ENCODE results near the gene MREG.

Gene MREG

DNA sequence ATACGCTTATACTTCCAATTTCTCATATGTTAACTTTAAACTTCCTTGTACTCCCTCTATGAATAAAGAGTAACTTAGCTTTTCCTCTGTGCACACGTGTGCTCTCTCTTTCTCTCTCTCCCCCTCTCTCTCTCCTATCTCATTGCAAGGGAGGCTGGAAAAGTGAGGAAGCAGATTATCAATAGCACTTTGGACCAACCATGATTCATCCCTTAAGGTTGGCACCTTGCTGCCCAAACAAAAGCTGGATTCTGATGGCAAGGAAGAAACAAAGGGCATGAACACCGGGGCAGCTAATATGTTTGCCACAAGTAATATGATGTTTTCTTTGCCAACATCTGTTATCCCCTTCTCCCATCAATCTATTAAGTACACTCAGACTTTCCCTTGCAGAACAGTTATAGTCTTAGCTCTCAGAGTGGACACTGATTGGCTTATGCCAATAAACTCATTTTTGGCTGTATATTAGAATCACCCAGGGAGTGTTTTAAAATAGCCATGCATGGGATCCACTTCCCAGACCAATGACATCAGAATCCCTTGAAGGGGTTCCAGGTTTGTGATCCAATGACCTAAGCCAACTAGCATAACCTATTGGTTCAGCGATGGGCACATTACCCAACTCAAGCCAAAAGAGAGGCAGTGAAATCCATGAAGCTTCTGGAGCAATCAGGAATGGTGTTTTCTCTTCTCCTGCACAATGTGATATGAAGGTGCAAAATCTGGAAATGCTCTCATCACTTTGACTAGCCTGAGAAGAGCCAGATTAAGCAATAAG is 60.3 kb downstream of the MREG start:
- TF ChIP-seq, protein P1, sequence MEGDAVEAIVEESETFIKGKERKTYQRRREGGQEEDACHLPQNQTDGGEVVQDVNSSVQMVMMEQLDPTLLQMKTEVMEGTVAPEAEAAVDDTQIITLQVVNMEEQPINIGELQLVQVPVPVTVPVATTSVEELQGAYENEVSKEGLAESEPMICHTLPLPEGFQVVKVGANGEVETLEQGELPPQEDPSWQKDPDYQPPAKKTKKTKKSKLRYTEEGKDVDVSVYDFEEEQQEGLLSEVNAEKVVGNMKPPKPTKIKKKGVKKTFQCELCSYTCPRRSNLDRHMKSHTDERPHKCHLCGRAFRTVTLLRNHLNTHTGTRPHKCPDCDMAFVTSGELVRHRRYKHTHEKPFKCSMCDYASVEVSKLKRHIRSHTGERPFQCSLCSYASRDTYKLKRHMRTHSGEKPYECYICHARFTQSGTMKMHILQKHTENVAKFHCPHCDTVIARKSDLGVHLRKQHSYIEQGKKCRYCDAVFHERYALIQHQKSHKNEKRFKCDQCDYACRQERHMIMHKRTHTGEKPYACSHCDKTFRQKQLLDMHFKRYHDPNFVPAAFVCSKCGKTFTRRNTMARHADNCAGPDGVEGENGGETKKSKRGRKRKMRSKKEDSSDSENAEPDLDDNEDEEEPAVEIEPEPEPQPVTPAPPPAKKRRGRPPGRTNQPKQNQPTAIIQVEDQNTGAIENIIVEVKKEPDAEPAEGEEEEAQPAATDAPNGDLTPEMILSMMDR (IDR thresholded peaks at IDR 0.05): no peak

DNA sequence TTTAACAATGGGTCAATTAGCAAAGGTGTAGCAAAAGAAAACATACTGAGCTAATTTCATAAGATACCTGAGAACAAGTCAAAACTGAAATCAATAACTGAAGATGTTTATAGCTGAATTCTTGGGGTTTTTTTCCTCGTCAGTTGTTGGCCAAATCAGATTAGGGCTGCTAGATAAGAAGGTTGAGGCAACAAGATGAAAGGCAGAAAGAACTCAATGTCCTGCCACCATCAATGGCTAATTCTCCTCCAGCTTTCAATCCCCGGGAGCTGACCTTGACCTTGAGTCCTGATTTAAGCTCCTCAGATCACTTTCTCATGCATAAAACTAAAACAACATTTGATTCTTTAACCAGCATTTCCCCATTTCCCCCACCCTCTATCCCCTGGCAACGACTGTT is 61.8 kb downstream of the MREG start:
- TF ChIP-seq, protein P1 (IDR thresholded peaks at IDR 0.05): no peak

DNA sequence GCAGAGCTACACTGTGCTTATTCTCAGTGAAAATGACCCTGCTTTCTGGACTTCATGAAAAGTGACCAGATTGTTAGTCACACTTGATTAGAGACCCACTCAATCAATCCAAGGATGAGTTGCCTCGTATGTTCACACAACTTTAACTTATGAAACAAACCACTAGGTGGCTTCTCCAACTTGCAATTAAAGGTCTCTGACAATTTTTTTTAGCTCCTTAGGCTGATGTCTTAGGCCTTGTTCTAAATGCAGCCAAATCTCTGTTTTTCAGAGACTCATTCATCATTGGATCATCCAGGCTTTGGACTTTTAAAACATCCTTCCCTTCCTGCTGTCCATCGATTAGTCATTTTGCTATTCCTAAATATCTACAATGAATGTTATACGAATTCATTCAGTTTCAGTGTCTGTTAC is 63.4 kb downstream of the MREG start:
- TF ChIP-seq, protein P1 (IDR thresholded peaks at IDR 0.05): peak; percentile 47

DNA sequence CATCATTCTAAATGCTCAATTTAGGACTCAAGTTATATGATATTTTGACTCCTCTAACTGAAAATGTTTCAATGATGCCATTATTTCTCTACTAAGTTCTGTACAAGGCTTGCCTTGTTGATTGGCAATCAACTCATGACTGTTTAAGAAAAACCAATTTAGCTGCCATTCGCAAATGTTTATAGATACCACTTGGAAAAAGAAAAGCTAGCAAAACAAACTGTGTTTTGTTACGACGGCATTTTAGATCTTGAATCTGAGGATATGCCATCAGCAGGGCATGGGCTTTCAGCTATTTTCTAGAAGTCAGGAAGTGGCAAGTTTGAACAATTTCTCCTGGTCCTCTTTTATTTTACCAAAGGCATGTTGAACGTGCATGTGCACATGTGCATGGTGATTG is 65.3 kb downstream of the MREG start:
- TF ChIP-seq, protein P1 (IDR thresholded peaks at IDR 0.05): no peak

DNA sequence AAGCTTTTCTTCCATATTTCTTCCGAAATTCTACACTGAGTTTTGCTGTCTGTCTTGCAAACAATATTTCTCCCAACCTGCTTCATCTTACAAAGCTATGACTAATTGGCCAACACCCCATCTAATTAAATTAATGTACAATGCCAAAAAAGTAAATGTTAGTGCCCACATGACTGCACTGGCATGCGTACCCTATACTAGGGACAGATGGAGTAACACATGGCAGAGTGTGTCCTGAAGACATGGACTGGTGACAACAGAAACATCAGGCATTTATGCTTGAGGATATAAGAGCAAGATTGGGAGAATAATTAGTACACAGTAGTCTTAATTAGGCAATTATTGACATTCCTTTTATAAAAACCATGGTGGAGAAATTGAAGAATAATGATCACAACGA is 66.8 kb downstream of the MREG start:
- TF ChIP-seq, protein P1 (IDR thresholded peaks at IDR 0.05): no peak

DNA sequence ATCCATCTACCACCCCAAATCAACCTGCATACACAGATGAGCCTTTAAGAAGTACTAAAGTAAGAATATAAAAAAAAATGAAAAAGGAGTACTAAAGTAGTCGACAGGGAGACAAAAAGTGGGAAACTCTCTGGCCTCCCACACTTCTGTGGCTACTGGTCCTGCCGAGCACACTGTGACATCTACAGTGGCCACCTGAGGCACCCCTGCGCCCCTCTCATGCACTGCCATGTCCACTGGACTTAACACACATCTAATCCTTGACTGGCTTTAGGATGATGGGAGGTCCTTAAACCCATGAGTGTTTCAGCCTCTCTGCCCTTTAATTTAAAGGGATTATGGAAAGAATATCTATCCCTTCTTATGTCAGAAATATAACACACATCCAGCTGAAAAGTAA is 71.2 kb downstream of the MREG start:
- TF ChIP-seq, protein P1 (IDR thresholded peaks at IDR 0.05): no peak

DNA sequence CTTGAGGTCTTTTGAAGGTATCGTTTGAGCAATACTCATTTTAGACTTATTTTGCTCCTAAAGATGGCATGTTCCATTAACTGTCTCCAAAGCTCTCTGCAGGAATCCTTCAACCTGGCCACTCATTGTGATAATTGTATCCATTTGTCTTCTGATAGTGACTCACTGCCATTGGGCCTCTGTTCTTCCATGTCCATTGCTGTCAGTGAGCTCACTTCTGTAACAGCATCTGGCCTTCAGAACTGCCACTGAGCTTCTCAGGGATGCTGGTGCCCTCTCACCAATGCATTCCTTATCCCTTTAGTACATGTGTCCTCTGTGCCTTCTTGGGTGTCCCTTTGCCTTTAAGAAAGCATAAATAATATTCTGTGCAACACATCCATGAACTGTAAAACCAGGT is 71.6 kb downstream of the MREG start:
- TF ChIP-seq, protein P1 (IDR thresholded peaks at IDR 0.05): no peak

Measured in LNCAP (cell line).